Activated effector memory CD4-positive, alpha-beta T cell treated with Interleukin-2 at 50 U/mL for 16 hours (primary cell): ENCODE results near the gene HAAO.

ENCODE experiments used
- DNase-seq: peaks from one replicate; pipeline ENCODE4 v3.0.0-alpha.2; 2020

Gene HAAO

DNA sequence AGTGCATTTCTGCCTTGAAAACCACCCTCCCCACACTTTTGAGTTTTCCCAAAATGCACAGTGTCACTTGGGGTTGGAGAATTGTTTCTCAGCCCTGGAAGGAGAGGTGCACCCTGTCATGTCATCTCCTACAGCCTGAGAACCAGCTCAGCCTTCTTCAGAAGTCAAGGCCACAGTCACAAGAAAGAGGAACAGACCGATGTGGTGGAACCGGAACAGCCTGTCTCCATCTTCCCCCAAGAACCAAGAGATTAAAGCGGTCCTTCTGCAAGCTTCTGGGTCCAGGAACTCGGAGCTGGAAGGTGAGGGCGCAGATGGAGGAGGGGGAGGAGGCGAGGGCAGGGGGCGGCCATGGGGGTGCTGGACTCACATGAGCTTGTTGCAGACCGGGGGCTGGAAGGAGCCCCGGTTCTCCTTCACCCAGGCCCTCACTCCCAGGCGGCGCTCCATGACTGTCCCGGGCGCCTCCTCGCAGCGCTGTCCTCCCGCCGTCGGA, 248 bp downstream of the HAAO start:
- no peak for DNase-seq

DNA sequence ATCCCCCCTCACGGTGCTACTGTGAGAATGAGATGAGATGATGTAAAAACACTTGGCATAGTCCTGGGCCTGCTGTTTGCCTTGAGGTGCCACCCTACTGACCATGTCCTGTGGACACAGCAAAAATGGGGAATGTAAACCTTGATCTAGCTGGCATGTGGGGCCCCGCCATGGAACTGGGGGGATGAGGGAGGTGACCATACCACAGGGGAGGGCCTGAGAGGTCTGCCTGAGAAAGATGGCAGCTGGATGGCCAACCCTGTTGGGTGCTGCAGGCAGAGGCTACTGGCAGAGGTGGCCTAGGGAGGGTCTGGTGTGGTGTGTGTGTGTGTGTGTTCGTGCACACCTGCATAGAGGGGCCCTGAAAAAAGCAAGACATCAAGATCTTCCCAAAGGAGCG, 777 bp downstream of the HAAO start:
- DNase-seq: no peak

DNA sequence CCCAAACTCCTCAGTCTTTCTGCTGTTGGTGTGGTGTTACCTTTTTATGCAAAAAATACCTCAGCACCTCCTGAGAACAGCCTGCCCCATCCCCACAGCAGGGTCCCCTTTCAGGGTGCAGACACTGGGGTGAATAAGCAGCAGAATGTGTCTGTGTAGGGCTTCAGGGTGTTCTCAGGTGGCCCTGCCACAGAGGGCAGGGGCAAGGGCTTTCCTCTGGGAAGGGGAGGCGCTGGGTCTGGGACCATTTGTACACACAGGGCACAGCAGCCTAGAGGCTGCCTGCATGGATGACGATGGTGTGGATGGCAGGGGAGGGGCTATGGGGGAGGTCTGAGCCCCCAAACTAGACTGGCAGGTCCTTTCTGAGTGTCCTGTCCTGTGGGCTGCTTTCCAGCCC, 2.6 kb downstream of the HAAO start:
- DNase-seq: no peak

DNA sequence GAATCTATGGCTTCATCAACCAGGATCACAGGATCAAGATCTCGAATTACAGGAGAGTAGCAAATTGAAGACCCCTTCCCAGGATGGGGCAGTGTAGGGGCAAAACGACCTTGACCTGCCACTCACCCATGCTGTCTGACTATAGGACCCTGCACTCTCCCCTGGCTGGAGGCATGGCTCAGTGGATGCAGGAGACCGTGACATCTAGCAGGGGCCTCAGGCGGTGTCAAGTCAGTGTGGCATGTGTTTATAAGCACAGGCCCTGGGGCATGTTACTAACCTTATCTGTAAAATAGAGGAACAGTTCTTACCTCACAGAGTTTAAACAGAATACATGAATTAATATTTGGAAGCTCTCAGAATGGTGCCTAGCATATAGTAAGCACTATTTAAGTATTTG, 3.5 kb downstream of the HAAO start:
- no peak for DNase-seq

DNA sequence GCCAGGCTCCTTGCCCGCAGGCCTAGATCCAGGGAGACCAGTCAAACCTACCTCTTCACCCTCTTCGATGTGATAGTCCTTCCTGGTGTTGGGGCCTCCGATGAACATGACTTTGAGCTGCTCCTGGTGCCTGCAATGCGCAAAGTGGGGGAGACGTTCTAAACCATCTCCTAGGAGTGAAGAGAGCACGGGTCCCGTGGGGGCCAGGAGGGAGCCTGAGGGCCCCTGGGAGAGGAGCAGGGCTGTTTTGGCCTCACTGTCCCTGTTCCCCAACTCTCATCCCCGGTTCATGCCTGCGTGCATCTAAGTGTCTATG, 3.9 kb downstream of the HAAO start:
- no peak for DNase-seq

DNA sequence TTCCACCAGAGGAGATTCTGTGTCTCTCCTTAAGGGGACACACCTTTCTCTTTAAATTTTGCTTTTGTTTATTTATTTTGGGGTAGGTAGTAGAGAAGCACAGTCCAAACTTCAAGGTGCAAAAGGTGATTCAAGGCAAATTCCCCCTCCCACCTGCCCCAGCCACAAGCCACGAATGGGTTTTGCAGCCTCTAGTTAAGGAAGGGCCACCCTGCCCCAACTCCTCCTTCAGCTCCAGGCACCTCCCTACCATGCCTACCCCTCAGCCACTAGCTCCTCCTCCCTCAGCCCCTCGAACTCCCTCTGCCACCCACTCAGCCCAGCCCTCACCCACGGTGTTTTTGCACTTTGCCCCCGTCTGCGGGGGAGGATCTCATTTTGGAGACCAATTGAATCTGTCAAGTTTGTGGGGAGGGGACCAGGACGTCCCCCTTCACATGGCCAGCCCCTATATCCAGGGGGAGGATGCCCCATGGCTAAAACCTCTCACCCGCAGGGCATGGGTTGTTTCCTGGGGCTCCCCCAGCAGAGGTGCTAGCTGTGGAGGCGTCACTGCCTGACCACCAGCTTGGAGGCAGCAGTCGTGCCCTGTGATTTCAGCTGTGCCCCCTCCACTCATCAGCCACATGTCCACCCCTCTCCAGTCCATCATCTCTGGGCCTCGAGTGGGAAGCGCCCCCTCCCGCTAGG, 4.5 kb downstream of the HAAO start:
- no peak for DNase-seq

DNA sequence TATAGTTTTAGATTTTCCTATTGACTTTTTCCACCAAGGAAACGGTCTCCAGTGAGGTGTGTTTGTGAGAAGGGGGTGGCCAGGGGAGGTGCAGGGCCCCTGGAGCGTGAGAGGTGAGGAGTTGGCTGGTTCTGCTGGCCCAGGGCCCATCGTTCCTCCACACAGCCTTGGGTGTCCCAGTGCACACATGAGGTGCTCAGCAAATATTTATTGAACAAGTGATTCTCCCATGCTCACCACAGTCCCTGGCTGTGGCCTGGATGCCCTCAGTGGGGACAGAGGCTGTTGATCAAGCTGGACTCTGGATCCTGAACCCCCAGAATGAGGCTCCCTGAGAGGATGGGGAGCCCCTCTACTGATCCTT, 5.0 kb downstream of the HAAO start:
- DNase-seq: no peak

DNA sequence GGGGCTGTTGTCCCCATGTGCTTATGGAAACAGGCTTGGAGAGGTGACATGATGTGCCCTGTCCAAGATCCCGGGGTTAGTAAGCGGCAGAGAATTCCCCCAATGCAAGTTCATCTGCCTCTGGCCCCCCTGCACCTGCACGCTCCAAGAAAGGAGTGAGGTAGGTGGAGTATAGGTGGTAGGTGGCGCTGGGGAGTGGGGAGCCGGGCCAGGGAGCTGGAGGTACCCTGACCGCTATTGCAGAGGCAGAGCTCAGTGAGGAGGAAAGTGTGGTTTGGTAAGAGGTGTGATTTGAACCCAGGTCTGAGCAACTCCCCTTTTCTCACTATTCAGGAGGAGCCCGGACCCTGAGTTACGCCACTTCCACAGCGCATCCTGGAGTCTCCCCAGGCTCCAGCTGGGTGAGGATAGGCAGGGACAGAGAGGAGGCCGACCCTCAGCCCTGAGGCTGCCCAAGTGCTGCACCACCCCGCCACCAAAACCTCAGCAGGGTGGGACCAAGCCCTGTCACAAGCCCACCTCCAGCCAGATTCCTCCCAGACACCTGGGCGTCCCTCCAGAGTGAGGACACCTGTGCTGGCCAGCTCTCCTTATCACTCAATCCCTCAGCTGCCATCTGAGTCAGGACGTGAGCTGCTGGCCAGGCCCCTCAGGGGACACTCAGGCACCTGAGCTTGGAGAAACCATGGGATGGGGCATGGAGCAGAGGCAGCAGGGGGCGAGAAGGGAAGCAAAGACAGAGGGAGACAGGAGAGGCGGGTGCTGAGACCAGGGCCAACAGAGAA, 5.6 kb downstream of the HAAO start:
- no peak for DNase-seq

DNA sequence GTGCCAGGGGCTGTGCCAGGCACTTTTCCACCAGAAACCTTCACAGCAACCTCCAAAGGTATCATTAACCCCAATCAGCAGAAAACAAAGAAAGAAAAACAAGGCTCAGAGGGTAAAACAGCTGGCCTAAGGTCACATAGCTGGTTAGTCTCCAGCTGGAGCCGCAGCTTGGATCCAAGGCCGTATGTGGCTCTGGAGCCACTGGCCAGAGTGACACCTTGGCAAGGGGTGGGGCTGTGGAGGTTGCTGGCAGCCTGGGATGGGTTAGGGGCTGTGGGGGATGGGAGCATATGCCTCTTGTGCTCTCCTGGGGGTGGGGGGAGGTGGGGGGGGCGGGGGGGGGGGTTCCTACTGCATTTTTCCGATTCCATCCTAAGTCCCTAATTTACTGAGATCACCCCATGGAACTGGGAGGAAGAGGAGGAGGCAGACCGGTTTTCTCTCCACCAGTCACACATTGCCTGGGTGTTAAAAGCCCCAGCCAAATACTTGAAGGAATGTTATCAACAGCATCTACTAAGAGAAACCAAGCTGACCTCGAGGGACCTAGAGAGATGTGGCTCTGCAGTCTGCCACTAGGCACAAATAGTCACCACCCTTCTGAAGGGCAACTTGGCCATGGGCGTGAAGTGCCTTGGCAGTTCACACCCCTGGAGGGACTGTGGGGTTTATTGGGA, 8.0 kb downstream of the HAAO start:
- DNase-seq: no peak

DNA sequence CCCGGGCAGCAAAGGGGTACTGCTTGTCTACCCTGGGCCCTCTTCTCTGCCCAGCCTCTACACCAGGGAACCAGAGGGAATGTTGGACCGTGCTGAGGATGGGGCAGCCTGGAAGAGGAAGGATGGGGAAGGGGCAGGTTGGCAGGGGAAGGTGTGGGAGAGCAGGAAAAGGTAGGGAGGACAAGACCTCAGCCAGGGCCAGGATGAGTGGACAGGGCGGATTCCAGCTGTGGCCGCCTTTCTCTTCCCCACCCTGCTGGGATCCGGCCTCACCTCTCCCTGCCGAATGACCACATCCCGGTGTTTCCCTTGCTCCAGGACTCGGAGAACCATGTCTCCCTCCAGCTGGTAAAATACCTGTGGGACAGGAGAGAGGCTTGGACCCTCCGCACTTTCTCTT, 8.9 kb downstream of the HAAO start:
- no peak for DNase-seq

DNA sequence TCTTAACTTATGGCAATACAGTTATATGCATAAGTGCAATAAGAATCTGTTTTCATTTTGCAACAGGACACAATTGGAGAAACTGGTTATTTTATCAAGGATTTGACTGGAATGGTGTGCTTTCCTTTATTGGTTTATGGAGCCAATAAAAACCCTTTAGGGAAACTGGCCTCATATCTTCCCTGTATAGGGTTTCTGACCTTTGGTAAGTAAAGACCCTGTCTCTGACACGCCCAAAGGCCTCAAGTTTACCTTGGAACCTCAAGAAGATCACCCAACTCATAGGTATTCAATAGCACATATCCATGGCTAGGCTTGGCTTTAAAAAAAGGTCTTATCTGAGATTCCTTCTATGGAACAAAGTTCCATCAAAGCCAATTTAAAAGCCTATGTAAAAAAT, 11.2 kb downstream of the HAAO start:
- no peak for DNase-seq

DNA sequence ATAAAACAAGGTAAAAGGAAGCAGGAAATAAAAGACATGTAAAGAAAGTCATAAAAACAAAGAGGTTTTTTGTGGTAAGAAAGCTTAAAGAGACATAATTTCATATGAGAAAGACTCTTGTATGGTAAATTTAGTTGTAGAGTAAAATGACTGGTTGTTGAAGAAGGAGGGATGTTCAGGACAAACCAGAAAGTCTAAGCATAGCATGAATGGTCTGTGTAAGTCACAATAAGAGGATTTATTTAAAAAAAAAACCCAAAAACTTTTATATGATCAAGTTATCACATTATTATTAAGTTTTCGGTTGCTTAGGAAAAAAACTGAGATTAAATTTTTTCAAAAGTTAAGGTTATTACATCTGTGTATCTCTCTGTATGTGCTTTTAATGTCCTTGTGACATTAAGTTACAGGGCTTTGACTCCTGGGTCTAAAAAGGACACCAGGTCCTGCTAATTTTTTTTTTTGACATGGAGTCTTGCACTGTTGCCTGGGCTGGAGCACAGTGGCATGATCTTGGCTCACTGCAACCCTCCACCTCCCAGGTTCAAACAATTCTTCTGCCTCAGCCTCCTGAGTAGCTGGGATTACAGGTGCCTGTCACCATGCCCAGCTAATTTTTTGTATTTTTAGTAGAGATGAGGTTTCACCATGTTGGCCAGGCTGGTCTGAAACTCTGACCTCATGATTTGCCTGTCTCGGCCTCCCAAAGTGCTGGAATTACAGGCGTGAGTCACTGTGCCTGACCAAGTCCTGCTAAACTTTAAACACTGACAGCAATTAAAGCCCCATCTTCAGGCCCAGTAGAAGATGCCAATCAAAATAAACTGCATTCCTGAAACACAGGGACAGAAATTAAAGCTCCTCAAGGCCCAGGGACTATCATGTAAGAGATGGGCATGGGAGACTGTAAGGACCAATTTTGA, 14.2 kb downstream of the HAAO start:
- DNase-seq: no peak

DNA sequence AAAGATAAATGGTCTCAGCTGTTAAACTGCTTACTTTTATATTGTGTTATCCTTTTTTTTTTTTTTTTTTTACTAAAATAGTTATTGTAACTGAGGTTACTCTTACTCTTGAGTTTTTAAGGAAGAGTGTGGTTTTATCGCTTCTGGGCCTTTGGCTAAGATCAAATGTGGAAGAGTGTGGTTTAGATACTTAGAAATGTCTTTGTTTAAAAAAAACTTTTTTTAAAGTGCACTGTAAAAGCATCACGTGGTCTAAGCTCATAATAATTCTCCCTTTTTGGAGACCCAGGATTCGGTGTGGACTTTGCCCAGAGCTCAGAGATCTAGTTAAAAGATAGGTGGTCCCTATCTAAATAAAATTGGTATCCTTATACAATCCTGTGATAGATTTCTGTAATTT, 16.6 kb downstream of the HAAO start:
- no peak for DNase-seq

DNA sequence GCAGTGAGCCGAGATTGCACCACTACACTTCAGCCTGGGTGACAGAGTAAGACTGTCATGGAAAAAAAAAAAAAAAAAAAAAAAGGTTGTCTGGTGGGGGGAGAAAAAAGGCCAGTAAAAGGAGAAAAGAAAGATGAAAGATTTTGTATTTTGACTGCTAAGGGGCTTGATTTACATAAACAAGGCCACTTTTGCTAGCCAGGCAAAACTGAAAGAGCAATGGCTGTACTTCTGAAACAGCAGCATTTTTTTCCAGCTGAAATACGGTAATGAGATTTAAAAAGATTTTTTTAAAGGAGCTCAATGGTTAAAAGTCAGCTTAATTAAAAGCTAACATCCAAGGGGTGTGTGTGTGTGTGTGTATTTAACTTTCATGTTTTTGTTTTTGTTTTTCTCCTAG, 17.2 kb downstream of the HAAO start:
- DNase-seq: no peak

DNA sequence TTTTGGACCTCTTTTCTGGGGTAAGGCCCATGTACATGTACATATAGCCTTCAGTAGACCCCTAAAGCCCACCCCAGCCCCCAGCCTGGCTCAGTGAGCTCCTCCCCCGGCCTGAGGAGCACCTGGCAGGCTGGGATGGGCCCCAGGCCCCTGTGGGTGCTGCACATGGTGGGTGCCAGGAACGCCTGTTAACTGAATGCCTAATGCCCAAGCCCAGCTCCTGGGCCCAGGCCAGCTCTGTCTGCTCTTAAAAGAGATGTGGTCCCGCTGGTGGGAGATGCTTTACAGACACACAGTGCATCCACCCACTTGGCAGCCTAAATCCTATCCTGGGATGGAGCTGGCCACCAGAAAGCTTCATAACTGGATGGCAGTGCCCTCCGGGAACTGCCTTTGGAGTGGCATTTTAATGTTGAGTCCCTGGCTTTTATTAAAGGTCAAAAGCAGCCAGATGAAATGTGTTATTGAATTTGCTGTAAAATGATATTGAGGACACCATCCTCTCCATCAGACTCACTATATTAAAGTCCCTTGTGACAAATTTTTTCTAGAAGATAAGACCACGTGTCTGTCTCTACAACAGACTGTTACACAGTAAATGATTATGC, 20.7 kb downstream of the HAAO start:
- DNase-seq: no peak

DNA sequence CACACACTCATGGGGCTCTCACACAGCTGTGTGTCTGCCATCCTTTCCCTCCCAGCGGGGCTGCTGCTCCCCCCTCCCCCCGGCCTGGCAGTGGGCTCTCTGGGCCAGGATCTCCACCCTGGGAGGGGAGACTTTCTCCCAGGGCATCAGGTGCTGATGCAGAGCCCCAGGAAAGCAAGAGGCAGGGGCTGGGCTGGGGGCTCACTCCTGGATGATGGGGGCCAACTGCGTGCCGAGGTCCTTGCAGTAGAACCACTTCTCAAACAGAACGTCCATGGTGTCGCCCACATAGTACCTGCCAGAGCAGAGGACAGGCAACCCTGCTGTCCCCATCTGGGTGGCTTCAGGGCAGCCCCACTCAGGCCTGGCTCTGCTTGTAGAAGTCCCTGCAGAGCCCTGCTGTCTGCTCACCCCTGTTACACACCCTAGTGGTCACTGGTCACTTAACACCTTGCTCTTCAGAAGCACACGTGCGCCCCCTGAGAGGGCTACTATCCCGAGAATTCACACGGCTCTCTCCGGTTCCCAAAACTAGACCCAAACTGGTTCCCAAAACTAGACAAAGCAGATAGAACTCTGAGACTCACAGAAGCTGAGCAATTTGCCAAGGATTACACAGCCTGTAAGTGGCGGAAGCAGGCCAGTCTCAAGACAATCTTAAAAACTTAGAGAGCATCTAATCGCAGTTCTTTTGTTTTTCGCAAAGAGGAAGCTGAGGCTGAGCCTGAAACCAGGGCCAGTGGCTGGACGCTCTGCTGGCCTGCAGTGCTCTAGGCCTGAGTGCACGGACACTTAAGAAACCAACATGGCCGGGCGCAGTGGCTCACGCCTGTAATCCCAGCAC, 21.9 kb downstream of the HAAO start:
- no peak for DNase-seq

DNA sequence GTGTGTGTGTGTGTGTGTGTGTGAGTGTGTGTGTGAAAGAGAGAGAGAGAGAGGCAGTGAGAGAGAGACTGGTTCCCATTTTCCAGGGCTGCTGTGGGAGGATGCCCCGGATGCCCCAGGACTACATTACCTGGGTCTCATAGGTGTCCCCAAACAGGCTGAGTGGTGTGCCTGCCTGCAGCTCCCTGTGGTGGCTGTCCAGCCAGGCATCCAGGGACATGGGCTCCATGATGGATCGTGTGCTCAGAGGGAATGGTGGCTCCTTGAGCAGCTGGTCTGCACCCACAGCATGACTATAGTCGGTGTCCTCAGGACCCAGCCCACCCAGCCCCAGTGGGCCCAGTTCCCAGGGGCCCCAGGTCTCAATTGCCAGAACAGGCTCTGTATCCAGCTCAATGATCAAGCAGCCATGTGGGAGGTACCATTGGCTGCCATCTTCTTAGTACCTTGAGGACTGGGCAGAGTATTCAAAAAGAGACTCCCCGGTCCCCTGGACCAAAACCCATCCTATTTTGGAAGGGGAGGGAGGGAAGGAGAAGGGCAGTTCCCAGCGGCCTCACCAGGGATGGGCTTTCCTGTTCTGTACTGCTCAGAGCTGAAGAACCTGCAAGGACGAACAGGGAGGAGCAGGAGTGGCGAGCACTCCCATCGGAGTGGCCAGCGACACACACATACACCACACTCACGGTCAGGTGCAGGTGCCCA, 22.6 kb downstream of the HAAO start:
- no peak for DNase-seq

DNA sequence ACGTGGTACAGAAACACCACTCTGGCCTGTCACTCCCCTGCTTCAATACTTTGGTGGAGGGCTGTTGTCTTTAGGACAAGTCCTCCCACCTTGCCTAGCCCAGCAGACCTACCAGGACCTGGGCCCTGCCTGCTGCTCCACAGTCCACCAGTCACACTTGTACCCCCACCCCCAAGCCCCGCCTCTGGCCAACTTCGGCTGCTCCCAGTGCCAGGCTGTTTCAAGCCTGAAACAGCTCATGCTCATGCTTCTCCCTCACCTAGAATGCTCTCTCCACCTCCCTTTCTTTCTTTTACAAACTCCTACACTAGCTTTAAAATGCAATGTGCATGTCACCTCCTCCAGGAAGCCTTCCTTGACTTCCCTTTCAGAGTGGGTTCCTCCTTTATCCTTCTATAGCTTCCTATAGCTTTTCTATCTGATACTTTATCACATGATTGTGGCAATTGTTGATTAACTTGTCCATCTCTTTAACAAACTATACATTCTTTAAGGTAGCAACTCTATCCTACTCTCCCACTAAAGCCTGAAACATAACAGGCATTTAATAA, 23.6 kb downstream of the HAAO start:
- no peak for DNase-seq

DNA sequence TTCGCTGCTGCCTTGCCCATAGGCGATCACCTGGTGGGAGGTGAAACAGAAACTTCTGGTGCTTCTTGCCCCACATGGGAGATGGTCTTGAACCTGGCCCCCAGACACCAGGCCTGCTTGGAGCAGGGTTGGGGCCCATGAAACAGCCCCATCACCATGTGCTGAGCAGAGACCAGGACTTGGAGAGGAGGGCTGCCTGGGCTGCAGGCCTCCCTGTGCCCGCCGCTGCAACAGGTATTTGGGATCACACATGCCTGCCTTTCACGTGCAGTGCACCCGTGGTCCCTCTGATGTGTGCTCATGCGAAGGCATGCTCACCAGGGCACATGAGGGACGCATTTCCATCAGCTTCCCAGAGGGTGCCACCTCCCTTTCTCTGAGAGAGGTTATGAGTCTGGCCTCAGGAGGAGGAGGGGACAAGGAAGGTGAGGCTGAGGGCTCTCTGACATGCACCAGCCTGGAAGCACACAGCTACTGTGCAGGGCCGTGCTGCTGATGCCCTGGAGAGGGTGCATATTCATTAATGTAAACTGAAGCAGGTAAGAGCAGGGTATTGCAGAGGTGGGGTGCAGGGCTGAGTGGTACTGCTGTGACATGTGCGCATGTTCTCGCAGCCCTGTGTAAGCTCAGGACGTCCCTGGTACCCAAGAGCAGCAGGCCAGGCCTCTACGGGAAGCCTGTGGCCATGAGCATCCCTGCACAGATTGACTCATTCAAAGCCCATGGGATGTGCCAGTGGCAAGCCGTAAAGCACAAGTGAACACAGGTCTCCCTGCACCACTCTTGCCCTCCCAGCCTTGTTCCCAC, 24.3 kb downstream of the HAAO start:
- DNase-seq: no peak
